Lung (tissue), 12 donors: ENCODE results near the gene CACNA1H. TPM values are rescaled to one million over a fixed set of nuclear protein-coding genes. Genes with fewer than 3 reads are reported as not detected.
"Not testable (repeated sequence)": the region's sequence is repeated elsewhere in the genome, so short reads cannot be mapped to it uniquely, and the experiment has no call there.

Experiments
- ATAC-seq: fragments of 200-7000 bp; cut with Tn5 transposase; one replicate; pipeline ENCODE4 v1.9.1; 2020; ENCODE audit warnings: moderate number of reproducible peaks; ENCODE audit not compliant: insufficient read depth, low FRiP score
- DNase-seq, 3 donors: peaks; one replicate each; pipeline ENCODE4 v3.0.0-alpha.2; 2013 to 2017
- H3K27ac ChIP-seq, 2 donors: one replicate each; pipeline ENCODE4 v1.5.1; 2013; ENCODE audit warnings: mild to moderate bottlenecking in 2 of 2, moderate library complexity in 2 of 2, control low read depth in 1 of 2, inconsistent platforms in 1 of 2, low read depth in 1 of 2, low read length in 1 of 2
- H3K27me3 ChIP-seq, 3 donors: one replicate each; pipeline ENCODE4 v1.5.1; 2013; ENCODE audit warnings: low read length in 2 of 3; ENCODE audit not compliant: control insufficient read depth in 3 of 3, insufficient read depth in 3 of 3
- H3K36me3 ChIP-seq, 4 donors: one replicate each; pipeline ENCODE4 v1.5.1; 2013; ENCODE audit warnings: low read length in 4 of 4, mild to moderate bottlenecking in 1 of 4, moderate library complexity in 1 of 4; ENCODE audit not compliant: control insufficient read depth in 4 of 4, insufficient read depth in 4 of 4
- H3K4me1 ChIP-seq, 5 donors: one replicate each; pipeline ENCODE4 v1.5.1; 2013; ENCODE audit warnings: low read length in 5 of 5, mild to moderate bottlenecking in 2 of 5, moderate library complexity in 1 of 5; ENCODE audit not compliant: control insufficient read depth in 5 of 5, insufficient read depth in 5 of 5
- H3K4me3 ChIP-seq: one replicate; pipeline ENCODE4 v1.5.1; 2013; ENCODE audit warnings: mild to moderate bottlenecking, control low read depth, moderate library complexity
- H3K9ac ChIP-seq, 2 donors: one replicate each; pipeline ENCODE4 v1.5.1; 2013; ENCODE audit warnings: low read length in 2 of 2, control low read depth in 1 of 2; ENCODE audit not compliant: insufficient read depth in 1 of 2
- H3K9me3 ChIP-seq, 4 donors: one replicate each; pipeline ENCODE4 v1.5.1; 2013; ENCODE audit warnings: low read length in 3 of 4, mild to moderate bottlenecking in 1 of 4, moderate library complexity in 1 of 4; ENCODE audit not compliant: control insufficient read depth in 4 of 4, insufficient read depth in 3 of 4
- CTCF ChIP-seq: IDR thresholded peaks from 2 replicates; pipeline ENCODE4 v1.5.1; 2012; ENCODE audit warnings: mild to moderate bottlenecking; ENCODE audit errors: control extremely low read depth, extremely low read depth
- WGBS, 2 donors: extraction: QIAGEN DNeasy Blood & Tissue Kit; methylation state at CpG; one replicate each; pipeline ENCODE4 v1.1.7; 2013; 5-methylcytosine and 5-hydroxymethylcytosine counted together
- polyA plus RNA-seq, 2 donors: library from polyadenylated mRNA; stranded (reverse); fragments of 200-250 nt; gene quantifications; one replicate each; pipeline ENCODE4 v1.2.1, GENCODE V29; 2013
- total RNA-seq, 2 donors: library from RNA; depleted of rRNA in 1 of 2; stranded (reverse); fragments of >200 nt in 1 of 2; gene quantifications; one replicate each; pipeline ENCODE4 v1.2.1, GENCODE V29; 2014 to 2021
- donor health status: control.
- donor health status: control.
- donor health status: Bipolar disorder and iron deficiency.
- donor health status: healthy.
- donor health status: DM: yes; HTN: yes; CAD: no.

Gene CACNA1H
- total and polyA plus RNA-seq, 4 donors, result 5.0 to 10.3 (median 6.7) TPM

- Histone ChIP-seq H3K27ac (no peak within 1 kb of the TSS), H3K4me3 (no peak within 1 kb of the TSS), H3K9me3 (no peaks in the 10 kb centered on the region), H3K4me1 (no peaks in the 10 kb centered on the region), H3K27me3 (no peaks in the 10 kb centered on the region), H3K9ac (no peak within 1 kb of the TSS), H3K36me3 (no peaks in the 10 kb centered on the region)
- WGBS, 2 donors, result 61 to 84% methylated on average over 10 of the region's 10 CpGs
- TF ChIP-seq CTCF, result no peak
- DNase-seq (no peak), ATAC-seq (no peak)
These were observed 72.1 kb downstream of the CACNA1H start, which contains the start of gene TPSG1 for GRCh38 chr16:1225051-1225451. Gene TPSG1, minus strand, starts transcription at chr16:1225268. Its CDS starts 16 bp downstream, at chr16:1225252.

GRCh38 chr16:1225728-1226311 lies 72.9 kb downstream of the CACNA1H start:
- not testable (repeated sequence) for H3K27me3 ChIP-seq, DNase-seq, ATAC-seq, H3K36me3 ChIP-seq, H3K27ac ChIP-seq, H3K9me3 ChIP-seq, H3K4me1 ChIP-seq, H3K4me3 ChIP-seq, H3K9ac ChIP-seq
- WGBS, 2 donors, result 55 to 71% methylated on average over 24 of the region's 24 CpGs

- H3K4me1 ChIP-seq, result not testable (repeated sequence)
These were observed 73.8 kb downstream of the CACNA1H start for GRCh38 chr16:1226692-1227091.

GRCh38 chr16:1228227-1228626 lies 75.3 kb downstream of the CACNA1H start:
- H3K4me3 ChIP-seq, DNase-seq, H3K36me3 ChIP-seq, H3K27me3 ChIP-seq, H3K27ac ChIP-seq, ATAC-seq, H3K4me1 ChIP-seq, H3K9ac ChIP-seq, H3K9me3 ChIP-seq: not testable (repeated sequence)
- 74 to 78% methylated on average over 5 to 7 of the region's 7 CpGs for WGBS, 2 donors

More at GRCh38 chr16:1226692-1227091, 73.8 kb downstream of the CACNA1H start:
- not testable (repeated sequence) for ATAC-seq, H3K36me3 ChIP-seq, H3K9me3 ChIP-seq, H3K9ac ChIP-seq, H3K27me3 ChIP-seq, H3K27ac ChIP-seq, H3K4me3 ChIP-seq, DNase-seq
- WGBS, 2 donors, result 50 to 55% methylated on average over 10 to 14 of the region's 14 CpGs

GRCh38 chr16:1229476-1229875 lies 76.6 kb downstream of the CACNA1H start:
- H3K4me1 ChIP-seq, DNase-seq: not testable (repeated sequence)

GRCh38 chr16:1230084-1230470 lies 77.2 kb downstream of the CACNA1H start, which contains the start of gene TPSB2:
Gene TPSB2, minus strand, starts transcription at chr16:1230184. Its CDS starts 233 bp downstream, at chr16:1229951.
- ATAC-seq, H3K27ac ChIP-seq, H3K9me3 ChIP-seq, H3K9ac ChIP-seq, H3K27me3 ChIP-seq, H3K4me3 ChIP-seq, H3K4me1 ChIP-seq, DNase-seq, H3K36me3 ChIP-seq: not testable (repeated sequence)
- WGBS, 2 donors, result 64 to 100% methylated on average over 1 to 5 of the region's 11 CpGs

More at GRCh38 chr16:1229476-1229875, 76.6 kb downstream of the CACNA1H start:
- H3K9ac ChIP-seq, H3K4me3 ChIP-seq, H3K27me3 ChIP-seq, ATAC-seq, H3K27ac ChIP-seq, H3K9me3 ChIP-seq, H3K36me3 ChIP-seq: not testable (repeated sequence)
- WGBS, 2 donors, result 79 to 100% methylated on average over 6 to 11 of the region's 13 CpGs

GRCh38 chr16:1230471-1231212 lies 77.7 kb downstream of the CACNA1H start:
- H3K36me3 ChIP-seq, H3K9me3 ChIP-seq, DNase-seq, ATAC-seq, H3K4me3 ChIP-seq, H3K27me3 ChIP-seq, H3K4me1 ChIP-seq, H3K9ac ChIP-seq, H3K27ac ChIP-seq: not testable (repeated sequence)
- WGBS, 2 donors, result 83 to 87% methylated on average over 15 to 17 of the region's 17 CpGs
